T-helper 17 cell (primary cell): ENCODE results near the gene FADS2. TPM values are rescaled to one million over a fixed set of nuclear protein-coding genes. Genes with fewer than 3 reads are reported as not detected.

Experiments used
- ATAC-seq: fragments of 150-1000 bp; cut with Tn5 transposase; 2 replicates; pipeline ENCODE4 v1.10.0; 2021; ENCODE audit warnings: mild to moderate bottlenecking, moderate library complexity
- DNase-seq, 3 donors: peaks; one replicate each; pipeline versions ENCODE4 v3.0.0 to v3.0.0-alpha.2; 2020 to 2021
- H3K9me3 ChIP-seq: one replicate; pipeline ENCODE4 v1.7.0; 2013; ENCODE audit warnings: low read length, mild to moderate bottlenecking; ENCODE audit not compliant: control insufficient read depth, poor library complexity, severe bottlenecking
- H3K27ac Mint-ChIP-seq: one replicate; pipeline ENCODE4 v1.8.0; 2022; ENCODE audit warnings: mild to moderate bottlenecking, moderate library complexity, mixed read lengths
- H3K27me3 Mint-ChIP-seq: one replicate; pipeline ENCODE4 v1.8.0; 2022; ENCODE audit warnings: mixed read lengths
- H3K36me3 Mint-ChIP-seq: one replicate; pipeline ENCODE4 v1.8.0; 2022; ENCODE audit warnings: low read depth, mixed read lengths
- H3K4me1 Mint-ChIP-seq: one replicate; pipeline ENCODE4 v1.8.0; 2022; ENCODE audit warnings: mild to moderate bottlenecking, mixed read lengths
- H3K4me3 Mint-ChIP-seq: one replicate; pipeline ENCODE4 v1.8.0; 2022; ENCODE audit warnings: mild to moderate bottlenecking, moderate library complexity, mixed read lengths
- total RNA-seq, 4 donors: library from RNA in 2 of 4; stranded (reverse) in 2 of 4; gene quantifications; one replicate each; pipeline ENCODE4 v1.2.3 and lab custom pipeline; 2022 to 2026

Gene FADS2
- total RNA-seq, 2 donors from 2014 or later = 5.2 to 15.7 TPM

DNA sequence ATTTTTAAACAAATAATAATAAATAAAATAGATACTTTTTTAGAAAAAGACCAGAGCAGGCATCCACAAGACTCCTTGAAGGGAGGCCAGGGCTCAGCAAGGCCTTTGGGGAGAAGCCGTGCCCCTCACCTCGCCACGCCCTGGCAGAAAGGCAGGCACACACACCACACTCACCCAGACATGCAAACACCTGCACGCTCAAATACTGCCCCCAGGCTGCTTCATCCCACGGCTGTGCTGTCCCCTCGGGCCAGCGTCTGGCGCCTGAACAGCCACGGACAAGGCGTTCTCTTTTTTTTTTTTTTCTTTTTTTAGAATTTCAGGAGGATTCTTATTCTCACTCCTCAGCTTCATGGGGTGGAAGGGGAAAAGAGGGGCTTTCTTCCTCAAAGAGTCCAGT, 61.7 kb downstream of the FADS2 start:
- no peaks in the 10 kb centered on the region for H3K9me3 ChIP-seq
- H3K4me1 Mint-ChIP-seq = peaks cover 4% of the 10 kb centered on the region
- no peak overlapping the region for H3K27ac Mint-ChIP-seq
- ATAC-seq (no peak), DNase-seq (no peak)
- H3K4me3 Mint-ChIP-seq = peak overlapping the region; percentile 31
- H3K36me3 Mint-ChIP-seq = no peaks in the 10 kb centered on the region
- H3K27me3 Mint-ChIP-seq = no peaks in the 10 kb centered on the region

DNA sequence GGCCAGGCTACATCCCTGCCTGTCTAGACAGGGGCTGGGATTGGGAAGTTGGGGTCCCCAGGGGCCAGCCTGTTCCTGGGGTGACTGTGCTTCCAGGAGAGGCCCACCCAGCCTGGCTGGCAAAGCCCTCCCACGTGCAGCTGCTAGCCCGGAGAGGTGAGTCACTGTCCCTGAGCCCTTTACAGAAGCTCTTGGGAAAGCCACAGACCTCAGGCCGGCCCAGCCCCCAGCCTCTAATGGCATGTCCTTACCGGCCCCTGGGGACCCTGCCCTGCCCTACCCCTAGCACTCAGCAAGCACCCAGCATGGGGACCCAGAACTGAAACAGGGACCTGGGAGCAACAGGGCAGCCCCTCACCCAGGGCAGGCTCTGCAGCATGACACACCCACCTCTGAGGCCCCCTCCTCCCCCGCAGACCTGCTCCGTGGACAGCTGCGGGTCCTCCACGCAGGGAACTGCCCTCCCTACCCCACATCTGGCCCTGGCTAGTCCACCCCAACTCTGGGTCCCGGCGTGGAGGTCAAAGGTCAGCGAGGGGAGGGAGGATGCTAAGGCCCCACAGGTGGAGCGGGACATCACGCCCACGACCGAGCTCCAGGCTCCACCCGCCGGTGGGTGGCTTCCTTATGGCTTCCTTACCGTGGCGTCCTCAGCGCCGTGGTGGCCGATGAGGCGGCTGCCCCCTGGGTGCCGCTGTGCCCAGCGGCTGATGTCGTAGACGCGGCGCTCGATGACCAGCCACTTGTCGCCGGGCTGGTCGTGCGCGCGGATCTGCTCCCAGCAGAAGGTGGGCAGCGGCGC, 62.6 kb downstream of the FADS2 start:
- Mint-ChIP-seq H3K4me3 (peak overlapping the region; percentile 92), H3K27ac (no peak overlapping the region), H3K27me3 (no peaks in the 10 kb centered on the region), H3K36me3 (no peaks in the 10 kb centered on the region), H3K4me1 (peaks cover 4% of the 10 kb centered on the region)
- ATAC-seq (peak; percentile 35), DNase-seq (peak in 1 of 3 donors; percentile 25)
- H3K9me3 ChIP-seq = no peaks in the 10 kb centered on the region

DNA sequence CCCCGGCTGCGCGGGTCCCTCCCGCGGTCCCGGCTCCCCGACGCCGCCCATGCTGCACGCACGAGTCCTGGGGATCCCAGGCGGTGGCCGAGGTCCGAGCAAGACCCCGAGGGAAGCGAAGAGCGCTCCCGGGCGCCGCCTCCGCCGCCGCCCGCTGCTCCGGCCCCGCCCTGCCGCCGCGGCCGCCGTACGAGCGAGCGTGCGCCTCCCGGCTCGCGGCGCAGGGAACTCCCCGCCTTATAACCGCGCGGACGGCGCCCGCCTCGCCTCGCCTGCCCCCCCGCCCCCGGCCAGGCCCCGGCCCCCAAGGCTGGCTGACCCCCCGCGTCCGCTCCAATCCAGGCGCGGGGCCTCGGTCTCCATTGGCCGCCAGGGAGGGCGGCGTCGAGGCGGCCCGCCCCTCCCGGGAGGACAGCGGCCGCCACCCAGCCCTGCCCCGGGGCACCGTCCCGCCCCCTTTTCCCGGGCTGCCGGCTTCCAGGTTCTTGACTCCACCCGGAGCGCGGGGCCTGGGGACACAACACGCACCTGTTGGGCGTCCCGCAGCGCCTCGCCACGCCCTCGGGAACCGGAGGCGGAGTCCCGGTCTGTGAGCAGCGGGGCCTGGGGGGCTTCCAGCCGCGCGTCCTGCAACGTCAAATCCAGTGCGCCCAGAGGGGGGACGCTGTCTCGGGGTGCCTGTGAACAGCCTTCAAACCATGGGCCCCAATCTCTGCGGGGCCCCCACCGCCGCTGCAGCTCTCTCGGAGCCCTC, 63.4 kb downstream of the FADS2 start, which contains the start of gene FADS3:
FADS3 (minus strand) TSS at position 215 of the 754 bp plus-strand sequence; CDS start at position 51, 164 bp downstream.
- ATAC-seq (peak; percentile 66), DNase-seq (peak; percentile 50 to 80 (median 73))
- H3K36me3 Mint-ChIP-seq = no peaks in the 10 kb centered on the region
- no peaks in the 10 kb centered on the region for H3K9me3 ChIP-seq
- peaks cover 4% of the 10 kb centered on the region for H3K4me1 Mint-ChIP-seq
- peak within 1 kb of the TSS; percentile 92 for H3K4me3 Mint-ChIP-seq
- peak within 1 kb of the TSS; percentile 47 for H3K27ac Mint-ChIP-seq
- no peaks in the 10 kb centered on the region for H3K27me3 Mint-ChIP-seq

DNA sequence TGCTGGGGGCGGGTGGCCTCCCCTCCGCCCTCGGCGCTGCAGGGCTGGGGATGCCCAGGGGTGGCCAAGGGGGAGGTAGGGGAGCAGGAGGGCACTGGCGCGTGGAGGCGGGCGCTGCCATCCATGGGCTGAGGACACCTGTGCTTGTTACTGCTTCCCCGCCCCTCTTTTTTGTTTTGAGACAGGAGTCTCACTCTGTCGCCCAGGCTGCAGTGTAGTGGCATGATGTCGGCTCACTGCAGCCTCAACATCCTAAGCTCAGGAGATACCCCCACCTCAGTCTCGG, 63.9 kb downstream of the FADS2 start:
- H3K9me3 ChIP-seq = no peaks in the 10 kb centered on the region
- DNase-seq (no peak), ATAC-seq (peak; percentile 80)
- Mint-ChIP-seq H3K27me3 (no peaks in the 10 kb centered on the region), H3K36me3 (no peaks in the 10 kb centered on the region), H3K4me1 (peaks cover 4% of the 10 kb centered on the region), H3K27ac (peak overlapping the region; percentile 47), H3K4me3 (peak overlapping the region; percentile 72)

DNA sequence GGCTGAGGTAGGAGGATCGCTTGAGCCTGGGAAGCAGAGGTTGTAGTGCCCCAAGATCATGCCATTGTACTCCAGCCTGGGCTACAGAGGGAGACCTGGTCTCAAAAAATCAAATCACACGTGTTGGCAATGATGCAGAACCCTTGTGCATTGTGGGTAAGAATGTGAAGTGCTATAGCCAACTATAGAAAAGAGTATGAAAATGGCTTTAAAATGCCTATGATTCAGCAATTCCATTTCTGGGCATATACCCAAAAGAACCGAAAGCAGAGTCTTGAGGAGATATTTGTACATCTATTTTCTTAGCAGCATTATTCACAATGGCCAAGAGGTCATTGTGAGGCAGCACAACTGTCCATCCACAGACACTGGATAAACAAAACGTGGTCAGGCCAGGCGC, 65.9 kb downstream of the FADS2 start:
- peaks cover 2% of the 10 kb centered on the region for H3K4me1 Mint-ChIP-seq

DNA sequence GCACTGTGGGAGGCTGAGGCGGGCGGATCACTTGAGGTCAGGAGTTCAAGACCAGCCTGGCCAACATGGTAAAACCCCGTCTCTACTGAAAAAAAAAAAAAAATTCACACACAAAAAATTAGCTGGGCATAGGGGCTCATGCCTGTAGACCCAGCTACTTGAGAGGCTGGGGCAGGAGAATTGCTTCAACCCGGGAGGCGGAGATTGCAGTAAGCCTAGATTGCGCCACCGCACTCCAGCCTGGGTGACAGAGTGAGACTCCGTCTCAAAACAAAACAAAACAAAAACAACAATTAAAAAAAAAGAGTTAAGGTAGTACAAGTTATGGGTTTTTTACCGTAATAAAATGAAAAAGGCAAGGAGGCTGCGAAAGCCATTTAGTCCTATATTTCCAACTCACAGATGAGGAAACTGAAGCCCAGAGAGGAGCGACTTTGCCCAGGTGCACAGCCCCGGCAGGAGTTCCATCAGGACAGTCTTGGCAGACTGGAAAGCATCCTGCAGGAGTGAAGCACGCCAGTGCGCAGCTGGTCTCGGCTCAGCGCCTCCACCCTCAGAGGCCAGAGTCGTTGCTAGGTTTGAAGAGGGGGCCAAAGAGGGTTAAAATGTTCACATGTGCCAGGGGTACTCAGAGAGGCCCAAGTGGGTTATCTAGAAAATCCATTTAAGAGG, 67.1 kb downstream of the FADS2 start:
- peaks cover 7% of the 10 kb centered on the region for H3K4me1 Mint-ChIP-seq
- peak overlapping the region; percentile 19 for H3K27ac Mint-ChIP-seq
- H3K36me3 Mint-ChIP-seq = no peaks in the 10 kb centered on the region
- H3K27me3 Mint-ChIP-seq = no peaks in the 10 kb centered on the region
- no peak overlapping the region for H3K4me3 Mint-ChIP-seq
- ATAC-seq (no peak), DNase-seq (no peak)
- no peaks in the 10 kb centered on the region for H3K9me3 ChIP-seq

More for the DNA sequence above, 65.9 kb downstream of the FADS2 start:
- ATAC-seq (no peak), DNase-seq (no peak)
- no peaks in the 10 kb centered on the region for H3K36me3 Mint-ChIP-seq
- H3K9me3 ChIP-seq = no peaks in the 10 kb centered on the region
- no peak overlapping the region for H3K27ac Mint-ChIP-seq
- H3K27me3 Mint-ChIP-seq = no peaks in the 10 kb centered on the region
- H3K4me3 Mint-ChIP-seq = no peak overlapping the region

DNA sequence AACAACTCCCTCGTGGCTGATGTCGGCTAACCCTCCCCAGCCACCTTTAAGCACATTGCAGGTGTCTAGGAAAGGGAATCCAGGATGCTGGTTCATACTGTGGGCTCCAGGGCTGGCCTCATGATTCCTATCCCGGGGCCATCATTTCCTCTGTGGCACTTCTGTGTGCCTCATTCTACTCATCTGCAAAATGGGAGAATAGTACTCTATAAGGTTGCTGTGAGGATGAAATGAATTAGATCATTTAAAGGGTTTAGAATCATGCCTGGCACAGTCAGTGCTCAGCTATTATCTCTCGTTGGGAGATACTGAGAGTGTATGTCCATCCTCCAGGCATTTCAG, 67.6 kb downstream of the FADS2 start:
- ATAC-seq (no peak), DNase-seq (no peak)
- H3K27ac Mint-ChIP-seq = no peak overlapping the region
- H3K36me3 Mint-ChIP-seq = no peaks in the 10 kb centered on the region
- H3K27me3 Mint-ChIP-seq = no peaks in the 10 kb centered on the region
- H3K4me3 Mint-ChIP-seq = no peak overlapping the region
- H3K9me3 ChIP-seq = no peaks in the 10 kb centered on the region
- H3K4me1 Mint-ChIP-seq = peaks cover 7% of the 10 kb centered on the region

DNA sequence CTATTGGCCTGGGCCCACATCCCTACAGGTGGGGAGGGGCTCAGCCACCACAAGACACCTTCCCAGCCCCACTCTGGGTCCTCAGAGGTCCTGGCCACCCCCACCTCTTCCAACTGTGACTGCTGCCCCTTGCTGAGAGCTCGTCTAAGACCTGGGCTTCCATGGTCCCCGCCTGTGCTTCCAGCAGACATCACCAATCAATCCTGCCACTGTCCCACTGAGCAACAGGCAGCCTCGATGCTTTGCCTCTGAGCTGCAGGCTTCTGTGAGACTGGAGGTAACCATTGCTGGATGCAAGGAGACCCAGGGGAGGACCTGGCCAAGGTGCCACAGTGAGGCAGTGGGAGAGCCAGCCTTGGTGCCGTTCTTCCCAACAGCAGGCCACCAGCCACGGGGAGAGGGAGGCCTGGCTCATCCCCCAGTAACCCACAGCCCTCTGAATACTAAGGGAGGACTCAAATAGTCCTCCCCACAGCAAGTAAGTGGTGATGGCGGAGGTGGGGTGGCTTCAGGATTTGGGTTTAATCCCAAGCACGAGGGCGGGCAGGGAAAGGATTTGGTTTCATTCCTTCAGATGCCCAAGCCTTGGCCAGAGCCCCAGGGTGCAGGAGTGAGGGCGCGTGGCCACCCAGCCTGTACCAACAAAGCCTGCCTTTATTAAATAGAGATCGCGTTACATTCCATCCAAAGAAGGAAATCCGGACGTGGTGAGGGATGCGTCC, 68.7 kb downstream of the FADS2 start:
- no peaks in the 10 kb centered on the region for H3K27me3 Mint-ChIP-seq
- no peak overlapping the region for H3K4me3 Mint-ChIP-seq
- no peaks in the 10 kb centered on the region for H3K9me3 ChIP-seq
- H3K4me1 Mint-ChIP-seq = peaks cover 5% of the 10 kb centered on the region
- H3K36me3 Mint-ChIP-seq = no peaks in the 10 kb centered on the region
- ATAC-seq (no peak), DNase-seq (no peak)
- no peak overlapping the region for H3K27ac Mint-ChIP-seq

DNA sequence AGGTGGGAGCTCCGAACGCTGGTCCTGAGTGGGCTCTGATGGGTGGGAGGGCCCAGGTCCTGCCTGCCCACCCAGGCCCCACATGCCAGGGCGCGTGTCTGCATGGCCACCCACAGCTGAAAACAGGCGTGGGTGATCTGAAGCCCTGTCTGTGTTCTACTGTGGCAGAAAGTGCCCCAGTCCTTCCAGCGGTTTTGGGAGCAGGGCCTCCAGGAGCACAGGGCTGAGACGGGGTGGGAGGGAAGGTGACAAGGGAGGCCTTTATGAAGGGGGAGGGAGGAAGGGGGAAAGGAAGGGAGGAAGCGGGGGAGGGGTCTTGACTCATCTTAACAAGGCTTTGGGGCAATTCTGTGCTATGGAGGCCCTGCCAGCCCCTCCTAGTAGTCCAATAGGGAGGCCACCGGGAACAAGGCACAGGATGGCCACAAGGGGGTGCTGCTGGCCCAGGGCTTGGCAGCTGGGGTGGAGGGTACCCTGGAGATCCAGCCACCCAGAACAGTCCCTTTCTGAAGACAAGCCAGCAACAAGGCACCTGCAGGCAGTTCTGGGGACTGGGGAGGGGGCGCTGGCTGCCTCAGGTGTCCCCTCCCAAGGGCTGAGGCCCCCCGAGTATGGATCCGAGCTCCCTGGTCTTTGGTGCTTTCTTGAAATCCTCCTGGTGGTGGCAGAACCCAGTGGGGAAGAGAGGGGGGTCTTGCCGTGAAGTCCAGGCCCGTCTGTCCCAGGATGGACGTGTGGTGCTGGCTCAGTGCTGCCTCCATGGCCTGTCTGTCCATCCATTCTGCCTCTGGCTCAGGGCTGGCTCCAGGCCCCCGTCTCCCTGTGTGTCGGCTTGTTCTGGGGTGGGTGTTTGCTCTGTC, 69.5 kb downstream of the FADS2 start:
- Mint-ChIP-seq H3K27ac (peak overlapping the region; percentile 68), H3K27me3 (no peaks in the 10 kb centered on the region)

DNA sequence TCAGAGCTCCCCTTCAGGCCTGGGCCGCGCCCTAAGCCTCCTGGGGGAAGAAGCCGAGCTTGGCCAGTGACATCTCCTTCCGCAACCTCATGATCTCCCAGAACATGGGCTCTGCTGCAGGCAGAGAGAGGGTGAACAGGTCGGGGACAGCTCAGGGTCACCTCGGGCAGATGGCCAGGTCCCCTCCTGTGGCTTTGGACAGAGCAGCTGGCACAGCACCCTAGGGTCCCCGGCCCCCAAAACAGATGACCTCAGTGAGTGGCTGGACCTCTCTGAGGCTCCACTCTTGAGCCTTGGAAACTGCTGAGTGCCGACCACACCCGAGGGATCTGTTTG, 70.1 kb downstream of the FADS2 start:
- DNase-seq (no peak), ATAC-seq (no peak)
- peaks cover 5% of the 10 kb centered on the region for H3K27me3 Mint-ChIP-seq
- no peaks in the 10 kb centered on the region for H3K9me3 ChIP-seq
- peak overlapping the region; percentile 68 for H3K27ac Mint-ChIP-seq
- H3K4me3 Mint-ChIP-seq = no peak overlapping the region
- no peaks in the 10 kb centered on the region for H3K36me3 Mint-ChIP-seq
- peaks cover 5% of the 10 kb centered on the region for H3K4me1 Mint-ChIP-seq

More for the DNA sequence above, 69.5 kb downstream of the FADS2 start:
- H3K4me1 Mint-ChIP-seq = peaks cover 5% of the 10 kb centered on the region
- no peak overlapping the region for H3K4me3 Mint-ChIP-seq
- H3K9me3 ChIP-seq = no peaks in the 10 kb centered on the region
- peak; percentile 65 for ATAC-seq
- no peaks in the 10 kb centered on the region for H3K36me3 Mint-ChIP-seq
- DNase-seq = peak; percentile 57 to 77 (median 58)

DNA sequence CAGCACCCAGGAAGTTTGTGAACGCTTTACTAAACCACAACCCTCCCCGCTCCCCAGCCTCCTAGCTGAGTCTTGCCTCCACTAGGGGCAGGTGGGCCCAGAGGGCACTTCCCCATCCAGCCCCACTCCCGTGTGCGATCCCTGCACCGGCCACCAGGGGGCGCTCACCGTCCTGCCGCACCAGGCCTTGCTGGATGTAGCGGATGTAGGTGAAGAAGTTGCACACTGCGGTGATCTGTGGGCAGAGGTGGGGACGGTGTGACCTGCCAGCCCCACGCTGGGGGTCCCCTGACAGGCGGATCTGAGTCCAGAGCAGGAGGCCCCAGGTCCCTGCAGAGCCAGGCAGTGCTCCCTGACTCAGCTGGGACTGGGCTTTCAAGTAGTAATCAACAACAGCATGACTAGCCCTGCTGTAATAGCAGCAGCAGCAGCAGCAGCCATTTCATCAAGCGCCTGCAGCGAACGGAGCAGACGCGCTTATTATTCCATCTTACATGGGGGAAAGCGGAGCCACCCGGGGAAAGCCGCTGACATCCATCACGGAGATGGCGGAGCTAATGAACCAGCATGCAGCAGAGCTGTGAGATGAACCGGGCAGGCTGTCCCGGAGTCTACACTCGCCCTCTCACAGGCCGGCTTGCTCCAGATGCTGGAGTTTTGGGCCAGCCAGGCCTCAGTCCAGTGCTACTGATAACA, 71.2 kb downstream of the FADS2 start:
- Mint-ChIP-seq H3K36me3 (no peaks in the 10 kb centered on the region), H3K4me1 (peaks cover 5% of the 10 kb centered on the region), H3K27ac (peak overlapping the region; percentile 68), H3K27me3 (peaks cover 13% of the 10 kb centered on the region), H3K4me3 (peak overlapping the region; percentile 63)
- DNase-seq = peak; percentile 85 to 96 (median 85)
- no peaks in the 10 kb centered on the region for H3K9me3 ChIP-seq
- ATAC-seq = peak; percentile 97

DNA sequence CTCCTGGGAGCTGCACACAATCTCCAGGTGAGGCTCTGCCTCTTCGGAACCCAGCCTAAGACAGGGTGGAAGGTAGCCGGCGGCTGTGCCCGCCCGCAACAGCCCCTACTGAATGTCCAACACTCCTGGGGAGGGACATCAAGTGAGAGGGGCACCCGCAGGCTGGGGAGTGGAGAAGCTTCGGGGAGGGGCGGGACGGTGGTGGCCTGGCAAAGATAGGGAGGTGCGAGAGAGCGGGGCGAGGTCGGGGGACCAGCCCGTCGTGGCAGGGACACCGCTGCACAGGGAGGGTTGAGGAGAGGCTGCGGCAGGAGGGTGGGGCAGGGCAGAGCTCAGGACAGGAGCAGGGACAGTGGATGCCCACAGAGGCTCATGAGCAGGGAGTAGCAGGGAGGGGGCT, 72.2 kb downstream of the FADS2 start:
- peaks cover 13% of the 10 kb centered on the region for H3K27me3 Mint-ChIP-seq
- no peak for ATAC-seq
- no peak for DNase-seq
- H3K4me3 Mint-ChIP-seq = no peak overlapping the region
- H3K27ac Mint-ChIP-seq = no peak overlapping the region
- no peaks in the 10 kb centered on the region for H3K36me3 Mint-ChIP-seq
- no peaks in the 10 kb centered on the region for H3K9me3 ChIP-seq
- peaks cover 5% of the 10 kb centered on the region for H3K4me1 Mint-ChIP-seq
